Measurements from ENCODE around the gene ANAPC13.

DNA sequence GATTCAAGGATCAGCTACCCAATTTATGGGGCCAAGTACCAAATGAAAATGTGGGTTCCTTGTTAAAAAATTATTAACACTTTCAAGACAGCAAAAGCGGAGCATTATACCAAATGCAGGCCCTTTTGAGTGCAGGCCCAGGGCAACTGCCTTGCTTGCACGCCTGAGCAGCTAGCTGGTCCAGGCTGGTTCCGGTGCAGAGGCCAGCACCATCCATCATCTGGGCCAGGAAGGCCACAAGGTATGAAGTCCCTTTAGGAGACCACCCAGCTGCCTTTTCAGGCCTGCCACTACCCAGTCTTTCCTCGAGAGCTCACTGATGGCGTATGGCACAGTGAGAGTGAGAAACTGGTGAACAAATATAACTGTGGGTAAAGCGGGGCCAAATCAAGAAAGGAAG is 13.0 kb downstream of the ANAPC13 start:
- TF ChIP-seq EZH2 (IDR thresholded peaks at IDR 0.05; ENCODE audit: borderline replicate concordance, insufficient read depth, low read length, poor library complexity, severe bottlenecking) = no peak
- TF ChIP-seq, protein P1, sequence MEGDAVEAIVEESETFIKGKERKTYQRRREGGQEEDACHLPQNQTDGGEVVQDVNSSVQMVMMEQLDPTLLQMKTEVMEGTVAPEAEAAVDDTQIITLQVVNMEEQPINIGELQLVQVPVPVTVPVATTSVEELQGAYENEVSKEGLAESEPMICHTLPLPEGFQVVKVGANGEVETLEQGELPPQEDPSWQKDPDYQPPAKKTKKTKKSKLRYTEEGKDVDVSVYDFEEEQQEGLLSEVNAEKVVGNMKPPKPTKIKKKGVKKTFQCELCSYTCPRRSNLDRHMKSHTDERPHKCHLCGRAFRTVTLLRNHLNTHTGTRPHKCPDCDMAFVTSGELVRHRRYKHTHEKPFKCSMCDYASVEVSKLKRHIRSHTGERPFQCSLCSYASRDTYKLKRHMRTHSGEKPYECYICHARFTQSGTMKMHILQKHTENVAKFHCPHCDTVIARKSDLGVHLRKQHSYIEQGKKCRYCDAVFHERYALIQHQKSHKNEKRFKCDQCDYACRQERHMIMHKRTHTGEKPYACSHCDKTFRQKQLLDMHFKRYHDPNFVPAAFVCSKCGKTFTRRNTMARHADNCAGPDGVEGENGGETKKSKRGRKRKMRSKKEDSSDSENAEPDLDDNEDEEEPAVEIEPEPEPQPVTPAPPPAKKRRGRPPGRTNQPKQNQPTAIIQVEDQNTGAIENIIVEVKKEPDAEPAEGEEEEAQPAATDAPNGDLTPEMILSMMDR (IDR thresholded peaks at IDR 0.05; ENCODE audit: poor library complexity, severe bottlenecking) = no peak
- TF ChIP-seq, protein P2, sequence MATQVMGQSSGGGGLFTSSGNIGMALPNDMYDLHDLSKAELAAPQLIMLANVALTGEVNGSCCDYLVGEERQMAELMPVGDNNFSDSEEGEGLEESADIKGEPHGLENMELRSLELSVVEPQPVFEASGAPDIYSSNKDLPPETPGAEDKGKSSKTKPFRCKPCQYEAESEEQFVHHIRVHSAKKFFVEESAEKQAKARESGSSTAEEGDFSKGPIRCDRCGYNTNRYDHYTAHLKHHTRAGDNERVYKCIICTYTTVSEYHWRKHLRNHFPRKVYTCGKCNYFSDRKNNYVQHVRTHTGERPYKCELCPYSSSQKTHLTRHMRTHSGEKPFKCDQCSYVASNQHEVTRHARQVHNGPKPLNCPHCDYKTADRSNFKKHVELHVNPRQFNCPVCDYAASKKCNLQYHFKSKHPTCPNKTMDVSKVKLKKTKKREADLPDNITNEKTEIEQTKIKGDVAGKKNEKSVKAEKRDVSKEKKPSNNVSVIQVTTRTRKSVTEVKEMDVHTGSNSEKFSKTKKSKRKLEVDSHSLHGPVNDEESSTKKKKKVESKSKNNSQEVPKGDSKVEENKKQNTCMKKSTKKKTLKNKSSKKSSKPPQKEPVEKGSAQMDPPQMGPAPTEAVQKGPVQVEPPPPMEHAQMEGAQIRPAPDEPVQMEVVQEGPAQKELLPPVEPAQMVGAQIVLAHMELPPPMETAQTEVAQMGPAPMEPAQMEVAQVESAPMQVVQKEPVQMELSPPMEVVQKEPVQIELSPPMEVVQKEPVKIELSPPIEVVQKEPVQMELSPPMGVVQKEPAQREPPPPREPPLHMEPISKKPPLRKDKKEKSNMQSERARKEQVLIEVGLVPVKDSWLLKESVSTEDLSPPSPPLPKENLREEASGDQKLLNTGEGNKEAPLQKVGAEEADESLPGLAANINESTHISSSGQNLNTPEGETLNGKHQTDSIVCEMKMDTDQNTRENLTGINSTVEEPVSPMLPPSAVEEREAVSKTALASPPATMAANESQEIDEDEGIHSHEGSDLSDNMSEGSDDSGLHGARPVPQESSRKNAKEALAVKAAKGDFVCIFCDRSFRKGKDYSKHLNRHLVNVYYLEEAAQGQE (IDR thresholded peaks at IDR 0.05; ENCODE audit: borderline replicate concordance) = no peak

Data from neural cell (in vitro differentiated cells).